ENCODE results near the gene SH3PXD2A.
"Not testable (repeated sequence)": the region's sequence is repeated elsewhere in the genome, so short reads cannot be mapped to it uniquely, and the experiment has no call there.

Gene SH3PXD2A

DNA sequence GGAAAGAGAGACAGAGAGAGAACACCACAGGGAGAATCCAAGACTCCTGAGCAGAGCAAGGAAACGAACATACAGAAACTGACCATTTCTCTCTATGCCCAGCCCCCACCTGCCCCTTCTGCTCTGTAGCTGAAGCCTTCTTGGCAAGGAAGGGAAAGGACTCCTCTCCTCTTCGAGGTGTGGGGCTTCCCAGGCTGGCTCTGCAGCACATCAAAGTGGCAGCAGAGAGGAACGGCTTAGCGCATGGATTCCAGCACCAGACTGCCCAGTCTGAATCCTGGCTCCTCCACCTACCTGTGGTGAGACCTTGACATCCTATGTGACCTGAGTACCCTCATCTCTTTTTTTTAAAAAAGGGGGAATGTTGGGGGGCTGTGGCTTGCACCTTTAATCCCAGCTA lies 69.4 kb downstream of the SH3PXD2A start:
- DNase-seq = no peak

GRCh38 chr10:103784723-103785418 lies 70.5 kb downstream of the SH3PXD2A start:
- DNase-seq = no peak

DNA sequence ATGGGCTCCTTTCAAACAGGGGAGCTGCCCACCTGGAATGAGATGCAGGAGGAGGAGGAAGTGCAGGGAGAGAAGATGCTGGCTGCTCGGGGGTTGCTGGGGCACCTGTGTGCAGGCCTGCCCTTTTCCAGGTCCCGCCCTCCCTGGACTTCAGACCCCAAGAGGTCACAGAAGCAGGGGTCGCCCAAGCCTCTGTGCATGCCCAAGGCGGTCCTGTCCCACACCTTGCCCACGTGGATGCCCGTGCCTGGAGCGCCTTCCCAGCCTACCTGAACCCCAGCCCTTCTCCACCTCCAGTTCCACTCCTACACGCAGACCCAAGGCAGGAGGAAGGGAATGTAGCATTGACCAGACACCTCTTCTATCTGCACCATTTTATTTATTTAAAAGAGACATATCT lies 71.3 kb downstream of the SH3PXD2A start:
- DNase-seq = no peak

DNA sequence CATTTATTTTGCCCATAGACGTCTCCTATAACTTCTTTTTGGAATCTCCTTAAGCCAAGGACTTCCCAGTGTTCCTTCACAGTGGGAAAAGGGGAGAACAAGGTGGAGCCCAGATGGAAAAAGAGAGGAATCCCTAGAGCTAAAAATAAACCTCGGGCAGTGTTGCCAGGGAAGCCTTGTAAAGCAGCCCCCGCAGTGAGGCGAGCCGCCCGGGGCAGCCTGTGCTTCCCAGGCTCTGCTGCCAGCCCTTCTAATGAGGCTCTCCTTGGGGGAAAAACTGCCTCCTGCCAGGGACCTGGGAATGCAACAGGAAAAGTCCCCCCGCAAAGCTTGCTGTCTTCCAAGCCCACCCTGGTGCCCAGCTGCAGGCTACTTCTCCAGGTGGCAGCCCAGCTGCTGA lies 71.7 kb downstream of the SH3PXD2A start:
- no peak for DNase-seq

- no peak for DNase-seq
Measured at GRCh38 chr10:103781329-103782061, 73.9 kb downstream of the SH3PXD2A start.

- DNase-seq = no peak
Measured at GRCh38 chr10:103780242-103781149, 74.9 kb downstream of the SH3PXD2A start.

GRCh38 chr10:103778358-103779139 lies 76.8 kb downstream of the SH3PXD2A start:
- no peak for DNase-seq

DNA sequence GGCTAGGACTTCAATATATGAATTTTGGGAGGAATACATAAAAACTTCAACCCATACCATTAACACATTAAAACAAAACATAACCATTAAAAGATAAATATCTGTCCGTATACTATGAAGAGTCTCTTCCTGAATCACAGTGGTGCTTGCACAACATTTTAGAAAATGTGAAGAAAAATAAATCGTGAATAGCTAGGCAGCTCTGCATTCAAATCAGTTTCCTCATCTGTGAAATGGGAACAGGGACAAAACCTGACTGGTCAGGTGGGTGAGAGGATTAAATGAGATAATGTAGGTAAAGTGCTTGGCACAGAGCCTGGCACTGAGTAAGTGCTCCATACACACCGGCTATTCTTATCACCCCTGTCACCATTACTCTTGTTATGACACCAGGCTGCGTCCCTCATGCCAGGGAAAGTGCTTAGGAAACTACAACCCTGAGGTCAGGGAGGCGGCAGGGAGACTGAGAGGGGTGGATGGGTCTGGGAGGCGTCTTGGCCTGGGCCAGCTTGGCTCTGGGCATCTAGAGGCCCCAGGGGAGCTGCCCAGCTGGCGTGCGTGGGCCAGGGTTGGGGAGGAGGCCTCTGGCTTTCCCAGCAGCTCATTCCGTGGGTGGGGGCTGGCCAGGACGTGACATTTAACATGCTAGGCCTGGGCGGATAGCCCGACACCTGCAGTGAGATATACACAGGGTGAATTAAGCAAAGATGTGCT lies 78.3 kb downstream of the SH3PXD2A start:
- DNase-seq = no peak

GRCh38 chr10:103775776-103776175 lies 79.6 kb downstream of the SH3PXD2A start:
- DNase-seq = no peak

GRCh38 chr10:103772846-103773245 lies 82.5 kb downstream of the SH3PXD2A start:
- DNase-seq = not testable (repeated sequence)

GRCh38 chr10:103772096-103772845 lies 83.1 kb downstream of the SH3PXD2A start:
- peak; percentile 64 for DNase-seq

DNA sequence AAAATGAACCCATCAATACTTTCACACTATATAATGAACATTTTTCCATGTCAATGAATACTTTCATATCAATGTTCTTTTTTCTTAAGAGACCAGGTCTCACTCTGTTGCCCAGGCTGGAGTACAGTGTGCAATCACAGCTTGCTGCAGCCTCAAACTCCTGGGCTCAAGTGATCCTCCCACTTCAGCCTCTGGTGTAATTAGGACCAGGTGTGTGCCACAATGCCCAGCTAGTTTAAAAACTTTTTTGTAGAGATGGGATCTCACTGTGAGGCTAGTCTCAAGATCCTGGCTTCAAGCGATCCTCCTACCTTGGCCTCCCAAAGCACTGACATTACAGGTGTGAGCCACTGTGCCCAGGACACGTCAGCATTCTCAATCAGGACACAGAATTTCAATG lies 85.2 kb downstream of the SH3PXD2A start:
- no peak for DNase-seq

DNA sequence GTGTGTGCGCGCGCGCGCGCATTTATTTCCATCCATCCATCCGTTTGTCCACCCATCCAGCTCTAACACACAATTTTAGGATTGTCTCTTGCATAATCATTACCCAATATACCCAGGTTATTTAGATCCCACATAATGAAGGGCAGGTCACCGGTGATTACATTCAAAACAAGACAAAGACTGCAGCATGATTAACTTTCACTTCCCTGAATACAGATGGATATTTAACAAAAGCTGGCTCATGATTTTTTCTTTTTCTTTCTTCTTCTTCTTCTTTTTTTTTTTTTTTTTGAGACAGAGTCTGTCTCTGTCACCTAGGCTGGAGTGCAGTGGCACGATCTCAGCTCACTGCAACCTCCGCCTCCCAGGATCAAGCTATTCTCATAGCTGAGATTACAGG lies 86.2 kb downstream of the SH3PXD2A start:
- no peak for DNase-seq

- DNase-seq = no peak
Measured at GRCh38 chr10:103768345-103768744, 87.0 kb downstream of the SH3PXD2A start.

DNA sequence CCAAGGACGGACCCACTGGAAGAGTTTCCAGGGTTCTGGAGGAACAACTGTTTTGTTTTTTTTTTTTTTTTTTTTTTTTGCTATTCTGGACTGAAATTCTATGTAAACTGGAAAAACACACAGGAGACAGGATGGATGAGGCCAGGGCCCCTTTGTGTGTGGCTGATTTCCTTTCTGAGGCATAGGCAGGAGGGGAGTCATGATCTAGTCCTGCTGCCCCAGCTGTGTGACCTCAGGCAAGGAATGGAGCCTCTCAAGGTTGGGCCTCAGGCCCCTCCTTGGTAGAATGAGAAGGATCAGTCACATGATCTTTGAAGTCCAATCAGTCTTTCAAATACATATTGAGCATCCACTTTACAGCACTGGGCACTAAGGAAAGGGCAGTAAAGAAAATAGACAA lies 87.6 kb downstream of the SH3PXD2A start:
- DNase-seq = no peak

- no peak for DNase-seq
Measured at GRCh38 chr10:103766751-103767505, 88.4 kb downstream of the SH3PXD2A start.

DNA sequence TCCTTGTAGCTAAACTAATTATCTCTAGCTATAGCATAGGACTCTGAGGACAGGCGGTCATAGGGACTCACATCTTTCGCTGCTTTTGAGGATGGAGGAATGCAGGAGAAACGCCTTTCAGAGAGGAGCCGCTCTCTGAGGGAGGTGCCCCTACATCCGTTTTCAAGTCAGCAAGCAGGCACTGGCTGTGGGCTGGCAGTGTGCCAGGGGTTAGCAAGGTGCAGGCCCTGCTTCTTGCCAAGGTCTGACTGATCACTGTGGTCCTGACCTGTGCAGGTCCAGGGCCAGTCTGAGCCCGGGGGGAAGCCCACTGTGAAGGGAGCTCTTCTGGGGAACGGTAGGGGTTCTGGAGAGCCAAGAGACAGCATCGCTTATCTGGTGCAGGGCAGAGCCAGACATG lies 89.4 kb downstream of the SH3PXD2A start:
- peak; percentile 79 for DNase-seq

DNA sequence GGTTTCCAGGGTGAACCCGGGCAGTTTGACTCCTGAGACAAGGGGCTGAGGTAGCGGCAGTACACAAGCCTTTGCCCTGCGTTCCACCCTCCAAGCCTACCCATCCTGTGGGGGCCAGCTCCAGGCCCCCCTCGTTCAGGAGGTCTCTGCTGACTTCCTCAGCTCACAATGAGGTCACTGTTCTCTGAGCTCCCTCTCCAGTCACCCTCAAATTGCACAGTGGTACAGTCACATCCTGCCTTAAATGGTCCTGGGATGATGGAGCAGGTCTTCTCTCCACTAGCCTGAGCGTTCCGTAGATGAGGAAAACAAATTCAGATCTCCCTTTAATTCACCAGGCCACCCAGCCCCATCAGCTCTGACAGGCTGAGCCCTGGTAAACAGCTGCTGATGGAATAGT lies 90.2 kb downstream of the SH3PXD2A start:
- no peak for DNase-seq

- DNase-seq = no peak
Measured at GRCh38 chr10:103764296-103765088, 90.9 kb downstream of the SH3PXD2A start.

Data from CD4-positive, alpha-beta T cell treated with Interleukin-17A for 1 hour (primary cell).